Posterior cingulate gyrus (tissue), 11 donors: ENCODE data around the gene TSNAXIP1.
"Not testable (repeated sequence)": the region's sequence is repeated elsewhere in the genome, so short reads cannot be mapped to it uniquely, and the experiment has no call there.

Experiments used
- DNase-seq, 10 donors: peaks; one replicate each; pipeline versions ENCODE4 v3.0.0 to v3.0.0-alpha.2; 2020 to 2021; ENCODE audit warnings: mixed read lengths in 3 of 10
- intact Hi-C: fragments of 100-400 bp; cut with DNase I; formaldehyde crosslinking; loops from one replicate; pipeline ENCODE4 v1.15.1; 2023

TSNAXIP1 gene

DNA sequence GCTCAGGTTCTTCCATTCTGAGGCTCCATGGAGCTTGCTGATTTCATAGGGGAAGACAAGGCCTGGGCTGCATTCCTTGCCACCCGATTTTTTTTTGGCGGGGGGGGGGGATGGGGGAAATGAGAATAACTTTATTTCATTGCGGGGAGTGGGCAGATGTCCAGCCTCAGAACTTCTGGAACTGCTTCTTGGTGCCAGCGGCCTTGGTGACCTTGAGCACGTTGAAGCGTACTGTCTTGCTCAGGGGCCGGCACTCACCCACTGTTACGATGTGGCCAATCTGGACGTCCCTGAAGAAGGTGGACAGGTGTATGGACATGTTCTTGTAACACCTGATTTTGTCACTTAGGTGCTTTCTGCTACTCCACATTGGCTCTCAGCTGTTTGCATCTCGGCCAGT, 49.1 kb downstream of the TSNAXIP1 start:
- intact Hi-C loops: no loop called here

DNA sequence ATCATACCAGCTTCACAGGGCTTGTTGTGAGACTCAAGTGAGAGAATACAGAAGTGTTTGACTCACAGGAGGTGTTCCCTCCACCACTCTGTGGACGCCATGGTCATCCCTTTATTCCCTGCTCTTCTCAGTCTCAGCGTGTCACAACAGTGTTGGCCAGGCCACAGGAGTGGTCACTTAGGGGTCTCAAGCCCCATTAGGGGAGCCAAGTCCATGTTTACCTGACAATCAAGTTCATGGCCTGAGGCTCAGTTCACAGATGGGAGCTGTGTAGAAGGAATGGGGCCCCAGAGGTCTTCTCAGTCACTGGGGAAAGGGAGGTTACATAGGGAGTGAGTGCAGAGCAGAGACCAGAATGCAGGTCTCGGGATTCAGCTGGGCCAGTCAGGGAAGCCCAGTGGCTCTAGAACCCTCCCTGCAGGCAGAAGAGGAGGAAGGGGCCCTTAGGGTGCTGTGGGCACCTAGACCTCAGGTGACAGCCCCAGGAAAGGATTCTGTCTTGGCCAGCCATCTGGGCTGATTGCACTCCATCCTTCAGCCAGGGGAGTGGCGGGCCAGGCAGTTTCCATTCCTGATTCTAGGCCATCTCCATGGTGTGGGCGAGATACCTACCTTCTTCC, 50.3 kb downstream of the TSNAXIP1 start:
- DNase-seq: no peak
- intact Hi-C loops: no loop called here

More for the DNA sequence above, 49.1 kb downstream of the TSNAXIP1 start:
- no peak for DNase-seq

DNA sequence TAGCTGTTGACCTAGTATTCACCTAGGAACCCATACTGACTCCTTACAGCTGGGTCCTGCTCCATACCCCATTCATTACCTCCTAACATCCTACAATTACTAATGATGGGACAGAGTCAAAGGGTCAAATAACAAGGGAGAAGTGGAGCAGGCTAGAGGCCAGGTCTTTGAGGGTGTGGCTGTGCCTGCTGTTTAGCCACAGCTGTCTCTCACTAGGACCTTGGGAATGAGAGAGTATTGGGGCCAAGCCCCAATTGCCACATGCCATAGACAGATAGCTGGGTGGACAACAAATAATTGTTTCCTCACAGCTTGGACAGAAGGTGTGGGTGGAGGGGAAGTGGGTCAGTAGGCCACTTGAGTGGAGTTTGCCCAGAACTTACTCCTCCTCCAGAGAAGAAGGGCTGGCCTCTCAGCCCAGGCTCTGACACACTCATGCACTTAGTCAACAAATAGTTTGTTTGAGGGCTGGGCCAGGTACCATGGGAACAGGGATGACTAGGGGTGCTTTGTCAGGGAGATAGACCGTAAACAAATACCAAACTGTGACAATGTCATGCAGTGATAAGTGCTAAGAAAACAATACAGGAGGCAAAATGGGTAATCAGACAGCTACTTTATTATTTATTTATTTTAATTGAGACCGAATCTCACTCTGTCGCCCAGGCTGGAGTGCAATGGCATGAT, 51.0 kb downstream of the TSNAXIP1 start:
- intact Hi-C loops: no loop called here
- DNase-seq: no peak

DNA sequence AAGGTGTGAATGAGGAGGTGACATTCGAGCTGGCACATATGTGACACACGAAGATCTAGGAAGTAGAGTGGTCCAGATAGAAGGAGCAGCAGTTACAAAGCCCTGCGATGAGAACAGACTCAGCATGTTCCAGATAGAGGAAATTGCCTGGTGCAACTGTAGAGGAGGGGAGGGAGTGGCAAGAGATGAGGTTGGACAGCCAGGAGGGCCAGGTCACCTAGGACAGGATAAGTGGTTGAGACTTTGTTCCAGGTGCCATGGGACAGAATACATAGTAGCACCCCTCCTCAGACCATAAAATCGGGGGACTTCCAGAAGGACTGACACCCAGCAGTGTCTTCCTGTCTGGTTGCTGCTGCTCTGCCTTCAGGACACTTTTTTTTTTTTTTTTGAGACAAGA, 51.8 kb downstream of the TSNAXIP1 start:
- no peak for DNase-seq
- intact Hi-C loops: no loop called here

DNA sequence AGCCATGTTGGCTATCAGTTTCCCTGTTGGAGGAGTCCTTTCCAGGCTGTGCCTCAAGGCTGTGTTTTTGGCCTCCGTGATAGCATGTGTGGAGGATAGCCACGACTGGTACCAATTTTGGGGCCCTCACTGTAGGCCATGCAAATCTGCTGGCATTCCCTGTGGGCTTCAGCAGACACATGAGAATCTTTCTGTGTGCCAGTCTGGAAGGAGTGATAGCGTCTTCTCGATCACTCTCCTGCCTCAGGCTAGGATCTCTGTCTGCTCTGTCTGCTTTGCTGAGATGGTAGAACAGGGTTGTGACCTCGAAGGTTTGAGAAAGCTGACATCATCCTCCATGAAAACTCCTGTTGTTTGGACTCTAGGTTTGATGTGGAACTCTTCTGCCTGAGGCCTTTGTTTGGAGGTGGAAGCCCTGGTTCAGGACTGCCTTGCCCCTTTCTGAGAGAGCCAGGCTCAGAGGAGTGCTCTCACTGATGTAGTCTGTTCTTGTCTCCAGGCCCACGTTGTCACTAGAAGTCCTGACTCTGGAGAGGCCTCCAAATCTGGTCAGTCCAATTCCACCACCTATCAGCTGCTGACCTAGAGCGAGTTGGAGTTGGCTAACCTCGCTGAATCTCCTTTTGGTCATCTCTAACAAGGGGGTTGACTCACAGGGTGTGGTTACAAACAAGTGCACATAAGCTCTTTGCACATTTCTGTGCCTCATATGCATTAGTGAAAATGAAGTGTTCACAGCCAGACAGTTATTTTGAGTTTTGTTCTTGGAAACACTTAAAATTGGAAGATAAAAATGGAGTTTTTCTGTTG, 54.1 kb downstream of the TSNAXIP1 start:
- intact Hi-C loops: no loop called here
- no peak for DNase-seq

DNA sequence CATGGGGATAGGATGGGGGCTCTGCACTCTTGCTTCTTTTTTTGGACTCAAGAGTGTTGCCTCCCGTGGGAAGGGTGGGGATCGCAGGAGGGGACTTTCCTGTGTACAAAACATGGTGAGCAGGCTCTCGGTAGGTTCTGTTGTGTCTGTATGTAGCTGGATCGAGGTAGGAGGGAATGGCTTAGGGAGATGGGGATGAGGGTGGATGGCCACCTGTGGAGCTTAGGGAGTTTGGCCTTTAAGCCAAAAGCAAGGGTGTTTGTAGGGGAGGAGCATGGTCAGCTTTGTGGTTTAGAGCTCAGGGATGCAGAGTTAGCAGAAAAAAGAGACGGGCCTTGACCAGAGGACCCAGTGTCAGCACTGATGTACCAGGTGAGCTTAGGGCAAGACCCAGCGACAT, 55.2 kb downstream of the TSNAXIP1 start:
- DNase-seq: no peak
- intact Hi-C loops: no loop called here

DNA sequence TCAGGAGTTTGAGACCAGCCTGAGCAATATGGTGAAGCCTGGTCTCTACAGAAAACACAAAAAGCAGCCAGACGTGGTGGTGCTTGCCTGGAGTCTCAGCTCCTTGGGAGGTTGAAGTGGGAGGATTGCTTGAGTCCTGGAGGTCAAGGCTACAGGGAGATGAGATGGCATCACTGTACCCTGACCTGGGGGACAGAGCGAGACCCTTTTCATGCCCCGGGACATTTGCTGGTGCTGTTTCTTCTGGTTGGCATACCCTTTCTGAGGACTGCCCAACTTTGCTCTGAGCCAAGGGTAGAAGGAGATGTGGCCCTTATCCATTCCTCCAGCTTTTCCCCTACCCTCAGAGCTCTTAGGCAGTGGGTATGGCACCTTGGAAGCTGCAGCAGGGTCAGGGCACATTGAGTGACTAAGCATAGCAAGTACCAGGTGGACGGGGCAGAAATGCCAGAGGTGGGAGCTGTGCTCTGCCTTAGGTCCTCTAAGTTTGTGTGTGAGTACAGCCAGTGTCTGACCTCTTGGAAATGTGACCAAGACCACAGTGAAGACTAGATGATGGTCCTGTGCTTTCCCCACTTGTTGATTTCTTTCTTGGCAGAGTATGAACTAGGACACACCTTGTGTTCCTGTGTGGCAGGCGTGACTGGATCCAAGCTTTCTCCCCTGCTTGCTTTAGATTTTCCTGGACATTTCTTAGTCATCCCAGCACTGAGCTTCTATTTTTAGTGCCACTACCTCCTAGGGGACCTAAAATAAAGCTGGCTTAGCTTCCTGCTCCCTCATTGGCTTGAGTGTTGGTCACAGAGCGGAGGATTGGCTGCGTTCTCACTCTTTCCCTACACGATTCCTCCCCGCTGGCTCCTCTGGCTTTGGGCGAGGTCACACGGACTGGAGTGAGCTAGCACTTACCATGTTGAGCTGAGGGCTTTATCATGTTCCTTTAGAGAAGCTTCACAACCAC, 56.2 kb downstream of the TSNAXIP1 start:
- intact Hi-C loops: no loop called here
- peak in 8 of 10 donors; percentile 49 to 94 (median 69) for DNase-seq

DNA sequence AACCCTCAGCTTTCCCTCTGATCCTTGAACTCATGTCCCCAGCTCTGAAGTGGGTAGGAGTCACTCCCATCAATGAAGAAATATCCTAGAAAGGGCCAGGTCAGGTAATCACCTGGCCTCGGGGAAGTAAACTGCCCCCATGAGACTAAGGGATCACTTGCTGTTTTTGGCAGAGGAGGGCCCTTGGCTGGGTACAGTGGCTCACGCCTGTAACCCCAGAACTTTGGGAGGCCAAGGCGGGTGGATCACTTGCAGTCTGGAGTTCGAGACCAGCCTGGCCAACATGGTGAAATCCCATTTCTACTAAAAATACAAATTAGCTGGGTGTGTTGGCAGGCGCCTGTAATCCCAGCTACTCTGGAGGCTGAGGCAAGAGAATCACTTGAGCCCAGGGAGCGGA, 57.4 kb downstream of the TSNAXIP1 start:
- intact Hi-C loops, DNase-seq: not testable (repeated sequence)

DNA sequence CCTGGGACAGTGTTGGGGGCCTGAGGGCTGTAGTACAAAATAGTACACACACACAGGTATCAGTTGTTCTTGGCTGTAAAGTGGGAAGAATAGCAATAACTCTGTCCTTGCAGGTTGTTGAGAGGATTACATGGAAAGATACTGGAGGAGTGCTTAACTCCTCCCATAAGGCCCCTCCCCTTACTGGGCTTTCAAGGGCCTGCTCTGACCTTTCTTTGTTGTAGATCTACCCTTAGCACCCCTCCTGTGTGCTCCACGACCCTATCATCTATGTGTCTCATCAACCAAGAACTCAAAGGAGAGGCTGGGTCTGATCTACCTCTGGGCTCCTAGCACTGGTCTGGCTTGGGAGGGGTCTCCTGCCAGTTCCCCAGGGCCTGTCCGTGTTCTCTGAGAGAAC, 57.9 kb downstream of the TSNAXIP1 start:
- no peak for DNase-seq
- intact Hi-C loops: no loop called here

DNA sequence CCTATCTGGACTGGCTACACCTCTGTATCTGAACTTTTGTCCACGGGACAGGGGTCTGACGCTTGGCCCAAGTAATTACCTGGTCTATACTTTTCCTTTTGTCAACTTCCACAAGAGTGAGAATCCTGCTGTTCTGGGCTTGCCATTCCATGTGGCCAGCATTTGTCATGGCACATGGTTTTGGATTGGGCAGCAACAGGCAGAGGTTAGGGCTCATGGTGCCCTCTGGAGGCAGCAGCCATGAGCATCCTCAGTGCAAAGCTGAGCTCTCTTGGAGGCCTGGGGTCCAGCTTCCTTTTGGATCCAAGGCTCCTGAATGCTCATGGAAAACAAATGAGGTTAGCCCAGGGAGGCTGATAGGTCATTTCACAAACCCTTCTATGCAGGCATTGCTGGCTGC, 58.6 kb downstream of the TSNAXIP1 start:
- intact Hi-C loops: no loop called here
- DNase-seq: no peak

DNA sequence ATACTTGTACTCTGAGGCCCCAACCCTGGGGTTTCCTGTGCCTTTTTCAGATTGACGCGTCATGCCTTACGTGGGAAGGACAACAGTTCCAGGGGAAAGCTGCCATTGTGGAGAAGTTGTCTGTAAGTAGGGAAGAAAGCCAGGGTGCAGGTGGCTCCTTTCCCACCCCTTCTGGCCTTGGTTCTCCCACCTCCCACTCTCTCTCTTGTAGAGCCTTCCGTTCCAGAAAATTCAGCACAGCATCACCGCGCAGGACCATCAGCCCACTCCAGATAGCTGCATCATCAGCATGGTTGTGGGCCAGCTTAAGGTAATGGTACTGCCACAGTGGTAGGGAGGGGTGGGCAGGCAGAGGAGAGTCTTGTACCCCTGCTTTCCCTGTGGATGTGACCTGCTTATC, 61.6 kb downstream of the TSNAXIP1 start:
- intact Hi-C loops: no loop called here
- DNase-seq: peak in 8 of 10 donors; percentile 30 to 90 (median 54)

DNA sequence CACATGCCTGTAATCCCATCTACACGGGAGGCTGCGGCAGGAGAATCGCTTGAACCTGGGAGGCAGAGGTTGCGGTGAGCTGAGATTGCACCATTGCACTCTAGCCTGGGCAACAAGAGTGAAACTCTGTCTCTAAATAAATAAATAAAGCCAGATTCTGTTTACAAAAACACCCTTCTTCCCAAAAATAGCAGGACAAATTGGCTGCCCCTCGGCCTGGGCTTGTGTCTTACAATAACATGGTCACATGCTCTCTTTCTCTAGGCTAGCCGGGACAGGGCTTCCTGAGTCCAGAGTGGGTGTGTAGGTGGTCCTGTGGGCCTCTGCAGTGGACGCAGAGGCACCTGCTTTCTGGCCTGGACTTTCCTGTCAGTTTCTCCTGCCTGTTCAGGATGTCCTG, 63.0 kb downstream of the TSNAXIP1 start:
- intact Hi-C loops: no loop called here
- no peak for DNase-seq

DNA sequence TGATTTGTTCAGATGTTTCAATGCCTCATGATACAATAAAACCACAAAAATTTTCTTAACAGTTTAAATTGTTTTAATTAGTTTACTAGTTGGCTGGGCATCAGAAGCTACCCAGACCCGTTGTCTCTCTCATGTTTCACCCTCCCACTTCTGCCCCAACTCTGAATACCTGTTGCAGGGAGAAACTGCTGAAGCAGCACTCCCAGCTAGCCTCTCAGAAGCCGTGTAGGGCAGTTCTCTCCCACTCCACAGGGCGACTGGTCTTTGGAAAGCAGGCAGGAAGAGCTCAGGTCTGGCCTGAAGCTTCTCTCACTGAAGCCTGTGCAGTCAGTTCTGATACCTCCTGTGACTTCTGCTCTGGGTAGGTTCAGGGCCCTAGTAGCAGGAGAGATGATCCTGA, 64.6 kb downstream of the TSNAXIP1 start:
- no peak for DNase-seq
- intact Hi-C loops: no loop called here

DNA sequence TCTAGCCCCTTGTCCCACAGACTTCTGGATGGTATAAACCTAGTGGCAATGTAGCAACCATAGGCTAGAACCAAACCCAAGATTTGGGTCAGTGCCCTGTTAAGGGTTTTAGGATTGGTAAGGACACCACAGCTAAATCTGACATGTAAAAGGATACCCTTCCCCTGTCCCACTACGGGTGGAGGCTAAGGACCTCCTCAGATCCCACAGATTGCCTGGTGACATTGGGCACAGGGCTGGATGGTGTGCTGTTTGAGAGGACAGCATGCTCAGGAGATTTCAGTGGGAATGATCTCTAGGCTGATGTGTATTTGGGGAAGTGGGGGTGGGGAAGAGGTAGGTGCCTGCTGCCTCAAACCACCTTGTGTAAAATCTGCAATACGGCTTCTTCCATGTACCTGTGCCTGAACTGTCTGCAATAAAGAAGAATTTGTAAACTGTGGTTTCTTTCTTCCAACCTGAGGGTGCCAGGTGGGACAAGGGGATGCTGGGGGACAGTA, 65.5 kb downstream of the TSNAXIP1 start:
- intact Hi-C loops: no loop called here

DNA sequence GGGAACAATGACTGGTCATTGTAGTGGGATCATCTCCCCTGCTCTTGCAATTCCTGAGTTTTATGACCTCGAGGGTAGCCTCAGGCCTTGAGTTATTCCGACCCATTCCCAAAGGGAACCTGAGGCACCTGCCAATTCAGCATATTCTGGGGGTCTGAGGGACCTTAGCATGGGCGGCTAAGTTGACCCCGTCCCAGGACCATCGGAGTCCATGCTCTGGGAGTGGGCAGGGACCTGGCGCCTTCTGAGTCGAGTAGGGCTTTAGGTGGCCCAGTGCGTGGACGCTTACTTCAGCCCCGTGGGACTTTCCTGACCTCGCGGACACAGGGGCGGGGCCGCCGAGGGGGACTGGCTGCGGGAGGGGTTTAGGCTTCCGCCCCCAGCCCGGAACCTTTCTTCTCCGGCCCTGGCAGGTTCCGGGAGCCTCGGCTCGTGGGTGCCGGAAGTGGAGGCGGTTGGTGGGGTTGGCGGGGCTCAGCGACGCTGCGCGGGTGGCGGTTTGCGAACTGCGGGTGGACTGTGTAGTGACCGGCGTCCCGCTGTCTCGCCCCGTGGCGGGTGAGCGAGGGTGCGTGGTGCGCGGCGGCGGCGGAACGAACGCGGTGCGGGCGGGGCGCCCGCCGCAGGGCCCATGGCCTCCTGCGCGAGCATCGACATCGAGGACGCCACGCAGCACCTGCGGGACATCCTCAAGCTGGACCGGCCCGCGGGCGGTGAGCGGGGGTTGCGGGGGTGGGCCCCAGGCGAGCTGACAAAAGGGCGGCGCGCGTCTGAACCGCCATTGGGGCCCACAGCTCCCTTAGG, 66.1 kb downstream of the TSNAXIP1 start, which contains the start of gene EDC4:
Gene EDC4 (plus strand): TSS at position 422 of the 804 bp plus-strand sequence. CDS start 210 bp downstream, at position 632.
- intact Hi-C loops: no loop called here

More for the DNA sequence above, 65.5 kb downstream of the TSNAXIP1 start:
- DNase-seq: no peak

DNA sequence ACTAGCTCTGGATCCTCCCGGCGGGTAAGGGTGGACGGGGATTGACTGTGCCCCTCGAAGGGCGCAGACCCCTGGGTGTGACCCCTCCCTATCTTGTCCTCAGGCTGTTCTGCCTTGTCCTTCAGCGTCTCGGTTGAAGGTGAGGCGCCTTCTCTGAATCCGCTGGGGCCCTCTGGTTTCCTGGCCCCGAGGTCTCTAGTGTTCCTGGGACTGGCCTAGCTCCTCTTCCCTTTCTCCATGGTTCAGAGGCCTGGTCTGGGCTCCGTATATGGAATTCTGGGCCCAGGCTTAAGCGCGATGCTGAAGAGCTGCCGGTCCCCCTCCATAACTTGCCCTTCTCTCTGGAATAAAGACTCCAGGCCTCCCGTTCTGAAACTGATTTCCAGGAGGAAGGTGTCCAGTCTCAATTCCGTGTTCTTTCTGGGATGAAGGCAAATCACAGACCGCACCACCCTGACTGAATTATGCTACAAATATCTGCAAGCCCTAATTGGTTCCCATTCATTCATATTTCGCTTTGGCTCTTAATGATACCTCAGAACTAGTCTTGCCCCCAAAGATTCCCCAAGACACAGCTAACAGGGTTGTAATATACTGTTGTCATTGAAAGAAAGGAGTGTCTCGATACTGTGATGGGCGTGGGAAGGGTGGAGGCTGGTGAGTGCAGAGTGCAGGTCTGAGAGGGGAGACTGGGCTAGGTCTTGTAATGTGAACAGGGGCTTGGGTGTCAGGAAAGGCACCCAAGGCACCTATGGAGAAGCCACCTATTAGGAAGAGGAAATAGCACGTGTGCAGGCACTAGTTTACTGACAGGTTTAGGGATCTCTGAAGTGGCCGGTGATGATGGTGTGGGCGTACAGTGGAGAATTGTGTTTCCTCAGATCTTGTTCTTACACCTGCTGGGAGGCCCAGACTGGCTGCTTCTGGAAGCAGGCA, 67.0 kb downstream of the TSNAXIP1 start:
- intact Hi-C loops: no loop called here
- DNase-seq: no peak

More for the DNA sequence above, 66.1 kb downstream of the TSNAXIP1 start, which contains the start of gene EDC4:
- DNase-seq: peak; percentile 71 to 96 (median 80)

DNA sequence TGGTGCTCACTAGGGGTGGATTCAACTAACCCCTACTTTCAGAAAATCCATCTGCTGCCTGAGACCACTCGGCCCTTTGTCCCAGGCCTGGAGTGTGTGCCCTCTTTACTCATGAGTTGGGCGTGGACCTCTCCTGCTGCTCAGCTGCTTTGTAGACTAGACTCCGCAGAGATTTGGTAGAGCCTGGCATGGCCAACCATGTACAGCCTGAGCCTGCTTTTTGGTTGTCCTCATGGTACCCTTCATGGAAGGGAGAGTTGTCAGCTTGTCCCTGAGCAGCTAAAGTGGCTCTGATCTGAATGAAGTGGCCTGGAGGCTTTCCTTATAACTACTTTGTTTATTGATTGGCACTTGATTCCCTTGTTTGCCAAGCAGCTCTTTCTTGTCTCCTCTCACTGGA, 67.7 kb downstream of the TSNAXIP1 start:
- intact Hi-C loops: no loop called here

DNA sequence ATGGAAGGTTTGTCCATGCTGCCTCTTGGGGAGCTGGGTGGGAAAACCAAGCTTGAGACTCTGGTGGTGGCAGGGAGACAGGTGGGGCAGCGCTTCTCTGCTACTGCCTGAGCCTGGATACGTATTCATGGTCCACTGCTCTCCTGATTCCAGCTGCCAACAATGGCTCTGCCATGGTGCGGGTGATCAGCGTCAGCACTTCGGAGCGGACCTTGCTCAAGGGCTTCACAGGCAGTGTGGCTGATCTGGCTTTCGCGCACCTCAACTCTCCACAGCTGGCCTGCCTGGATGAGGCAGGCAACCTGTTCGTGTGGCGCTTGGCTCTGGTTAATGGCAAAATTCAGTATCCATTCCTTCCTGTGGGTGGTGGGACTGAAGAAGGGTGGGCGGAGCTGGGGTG, 70.4 kb downstream of the TSNAXIP1 start:
- DNase-seq: no peak
- intact Hi-C loops: no loop called here

More for the DNA sequence above, 67.7 kb downstream of the TSNAXIP1 start:
- no peak for DNase-seq
